IMR-90 (cell line): ENCODE measurements around the gene TDRD6. TPM values are rescaled to one million over a fixed set of nuclear protein-coding genes. Genes with fewer than 3 reads are reported as not detected.

ENCODE experiments used
- ATAC-seq: fragments of 200-7000 bp; cut with Tn5 transposase; 2 replicates; pipeline ENCODE4 v1.9.1; 2020; ENCODE audit warnings: low read depth, mild to moderate bottlenecking, moderate library complexity
- BruUV-seq: library from RNA; stranded (reverse); fragments of 400-500 nt; replicated peaks from 2 replicates; lab custom pipeline; 2021; lab: Mats Ljungman, UMichigan
- CTCF ChIA-PET: fragments of 300-600 bp; formaldehyde crosslinking; extraction: SDS; loops from one replicate; lab custom pipeline; 2021; ENCODE audit warnings: antibody characterized with exemption; lab: Yijun Ruan, JAX
- POLR2A ChIA-PET: fragments of 300-600 bp; sonication (Branson Sonifier 250); formaldehyde crosslinking; loops from one replicate; lab custom pipeline; 2022; ENCODE audit warnings: antibody characterized with exemption; ENCODE audit not compliant: unreplicated experiment; lab: Charles Lee
- DNase-seq: peaks from one replicate; pipeline ENCODE4 v3.0.0; 2013
- H2AFZ ChIP-seq: replicated peaks from 2 replicates; pipeline ENCODE3; 2013; ENCODE audit warnings: low read length, mild to moderate bottlenecking; ENCODE audit not compliant: poor library complexity
- H2AK5ac ChIP-seq: 2 replicates; pipeline ENCODE4 v1.6.1; 2013; ENCODE audit warnings: low read depth, low read length, inconsistent platforms
- H2AK9ac ChIP-seq: replicated peaks from 2 replicates; pipeline ENCODE3; 2013; ENCODE audit warnings: mild to moderate bottlenecking, low read depth, low read length, moderate library complexity; ENCODE audit not compliant: poor library complexity
- H2BK120ac ChIP-seq: 2 replicates; pipeline ENCODE4 v1.6.1; 2013; ENCODE audit warnings: low read depth, low read length, inconsistent platforms
- H2BK15ac ChIP-seq: 3 replicates; pipeline ENCODE4 v1.6.1; 2013; ENCODE audit warnings: low read depth, low read length, inconsistent platforms
- H2BK20ac ChIP-seq: 2 replicates; pipeline ENCODE4 v1.6.1; 2013; ENCODE audit warnings: low read depth, mild to moderate bottlenecking, inconsistent platforms, low read length, moderate library complexity
- H2BK5ac ChIP-seq: 2 replicates; pipeline ENCODE4 v1.6.1; 2013; ENCODE audit warnings: mild to moderate bottlenecking, low read depth, low read length, inconsistent platforms; ENCODE audit not compliant: poor library complexity, severe bottlenecking
- H3K14ac ChIP-seq: replicated peaks from 2 replicates; pipeline ENCODE4 v1.6.1; 2013; ENCODE audit warnings: low read depth, low read length, inconsistent platforms
- H3K18ac ChIP-seq: 2 replicates; pipeline ENCODE4 v1.6.1; 2013; ENCODE audit warnings: low read depth, low read length, control low read depth
- H3K23ac ChIP-seq: 2 replicates; pipeline ENCODE4 v1.6.1; 2013; ENCODE audit warnings: low read depth, low read length, inconsistent platforms
- H3K27ac ChIP-seq: 2 replicates; pipeline ENCODE4 v1.5.1; 2013; ENCODE audit warnings: mild to moderate bottlenecking, control low read depth, low read length; ENCODE audit not compliant: insufficient read depth
- H3K27me3 ChIP-seq: 2 replicates; pipeline ENCODE4 v1.6.1; 2013; ENCODE audit warnings: low read length; ENCODE audit not compliant: control insufficient read depth, insufficient read depth
- H3K36me3 ChIP-seq: 2 replicates; pipeline ENCODE4 v1.6.1; 2013; ENCODE audit warnings: low read length, mixed read lengths; ENCODE audit not compliant: control insufficient read depth, insufficient read depth
- H3K4ac ChIP-seq: 2 replicates; pipeline ENCODE4 v1.6.1; 2013; ENCODE audit warnings: low read depth, low read length, inconsistent platforms
- H3K4me1 ChIP-seq: 2 replicates; pipeline ENCODE4 v1.6.1; 2013; ENCODE audit warnings: low read length, mixed read lengths; ENCODE audit not compliant: control insufficient read depth, insufficient read depth
- H3K4me2 ChIP-seq: 2 replicates; pipeline ENCODE4 v1.6.1; 2013; ENCODE audit warnings: low read depth, mild to moderate bottlenecking, control low read depth, low read length, moderate library complexity
- H3K4me3 ChIP-seq: 2 replicates; pipeline ENCODE4 v1.5.1; 2013; ENCODE audit warnings: low read depth, mild to moderate bottlenecking, control low read depth, low read length, moderate library complexity; ENCODE audit not compliant: insufficient read depth
- H3K56ac ChIP-seq: 2 replicates; pipeline ENCODE4 v1.6.1; 2013; ENCODE audit warnings: low read length, inconsistent platforms; ENCODE audit not compliant: insufficient read depth; ENCODE audit errors: extremely low read depth
- H3K79me1 ChIP-seq, 2 experiments: 2 replicates each; pipeline ENCODE4 v1.6.1; 2013; ENCODE audit warnings: low read length in 2 of 2, inconsistent platforms in 1 of 2, low read depth in 1 of 2
- H3K9ac ChIP-seq: 2 replicates; pipeline ENCODE4 v1.6.1; 2013; ENCODE audit warnings: low read depth, low read length, control low read depth
- H3K9me1 ChIP-seq: 2 replicates; pipeline ENCODE4 v1.6.1; 2013; ENCODE audit warnings: low read length, inconsistent platforms; ENCODE audit not compliant: insufficient read depth
- H3K9me3 ChIP-seq: 2 replicates; pipeline ENCODE4 v1.6.1; 2013; ENCODE audit warnings: low read length; ENCODE audit not compliant: control insufficient read depth, insufficient read depth
- H4K20me1 ChIP-seq: 2 replicates; pipeline ENCODE4 v1.6.1; 2013; ENCODE audit warnings: low read length, inconsistent platforms; ENCODE audit not compliant: insufficient read depth
- H4K5ac ChIP-seq: 2 replicates; pipeline ENCODE4 v1.6.1; 2013; ENCODE audit warnings: mild to moderate bottlenecking, low read depth, low read length, control low read depth
- H4K8ac ChIP-seq, 2 experiments: 2 replicates each; pipeline ENCODE4 v1.6.1; 2013; ENCODE audit warnings: low read depth in 2 of 2, low read length in 2 of 2, control low read depth in 1 of 2, inconsistent platforms in 1 of 2
- H4K91ac ChIP-seq: 2 replicates; pipeline ENCODE4 v1.6.1; 2013; ENCODE audit warnings: low read depth, low read length, inconsistent platforms; ENCODE audit not compliant: insufficient read depth
- BHLHE40 ChIP-seq: fragments of 150-350 bp; IDR thresholded peaks from 2 replicates; pipeline ENCODE4 v1.6.1; 2016; ENCODE audit warnings: mild to moderate bottlenecking, low read depth, low read length
- CEBPB ChIP-seq: IDR thresholded peaks from 2 replicates; pipeline ENCODE4 v1.6.1; 2012; ENCODE audit warnings: low read depth, low read length, improper control_type of control experiment
- CHD1 ChIP-seq: IDR thresholded peaks from 2 replicates; pipeline ENCODE4 v1.6.1; 2012; ENCODE audit warnings: low read depth, low read length, improper control_type of control experiment
- CTCF ChIP-seq: conservative IDR thresholded peaks from 2 replicates; pipeline ENCODE4 v1.5.1; 2012; ENCODE audit warnings: mild to moderate bottlenecking, low read depth, low read length, improper control_type of control experiment
- ELK1 ChIP-seq: fragments of 150-350 bp; IDR thresholded peaks from 2 replicates; pipeline ENCODE4 v1.6.1; 2016; ENCODE audit warnings: low read depth, mild to moderate bottlenecking, low read length, moderate library complexity, borderline replicate concordance
- FOS ChIP-seq: fragments of 150-350 bp; IDR thresholded peaks from 2 replicates; pipeline ENCODE4 v1.6.1; 2016; ENCODE audit warnings: low read depth, low read length
- MAFK ChIP-seq: IDR thresholded peaks from 2 replicates; pipeline ENCODE4 v1.6.1; 2012; ENCODE audit warnings: low read depth, low read length, improper control_type of control experiment
- POLR2A ChIP-seq: IDR thresholded peaks from 2 replicates; pipeline ENCODE4 v1.6.1; 2012; ENCODE audit warnings: mild to moderate bottlenecking, low read depth, low read length
- SMC3 ChIP-seq: fragments of 150-350 bp; IDR thresholded peaks from 2 replicates; pipeline ENCODE4 v1.6.1; 2016; ENCODE audit warnings: low read depth, mild to moderate bottlenecking, antibody characterized with exemption, low read length, moderate library complexity
- WGBS, 2 experiments: methylation state at CpG; one replicate each; pipeline versions ENCODE4 v1.1.5 to v1.1.7; 2013; ENCODE audit warnings: missing lambda C conversion rate in 2 of 2; ENCODE audit not compliant: insufficient read length in 1 of 2; ENCODE audit errors: extremely low coverage in 2 of 2; 5-methylcytosine and 5-hydroxymethylcytosine counted together
- dilution Hi-C: fragments of 300-500 bp; cut with HindIII; formaldehyde crosslinking; loops from one replicate; pipeline ENCODE4 v1.14.3; 2018; ENCODE audit warnings: low sequenced_read_pairs; ENCODE audit not compliant: unreplicated experiment
- in situ Hi-C: fragments of 300-500 bp; cut with MboI; formaldehyde crosslinking; loops from 3 replicates; pipeline ENCODE4 v1.14.3; 2019; ENCODE audit warnings: low sequenced_read_pairs, inconsistent platforms, mixed read lengths
- intact Hi-C: fragments of 100-400 bp; cut with micrococcal nuclease; formaldehyde crosslinking; loops from 2 replicates; pipeline ENCODE4 v1.10.0; 2022
- polyA plus RNA-seq, 3 experiments: library from polyadenylated mRNA; depleted of rRNA; stranded (reverse); fragments of >200 nt; gene quantifications; 2 replicates each; pipeline ENCODE4 v1.2.3, GENCODE V29; 2012; ENCODE audit warnings: low replicate concordance in 1 of 3
- total RNA-seq: library from RNA; depleted of rRNA; stranded (reverse); fragments of >200 nt; gene quantifications from 2 replicates; pipeline ENCODE4 v1.2.3, GENCODE V29; 2012

TDRD6 gene
- total and polyA plus RNA-seq, 2 of the 4 experiments (the other 2 are of a cell fraction), result not detected

GRCh38 chr6:46688117-46688965, 656 bp downstream of the TDRD6 start:
- Histone ChIP-seq H3K36me3 (no peaks in the 10 kb centered on the region), H3K4me1 (no peaks in the 10 kb centered on the region), H4K5ac (no peak overlapping the region), H4K8ac (no peak overlapping the region), H3K56ac (no peak overlapping the region), H2AK5ac (no peak overlapping the region), H4K91ac (no peak overlapping the region), H3K27ac (no peak overlapping the region), H2BK15ac (no peak overlapping the region), H2BK20ac (no peak overlapping the region), H3K18ac (no peak overlapping the region), H3K79me1 (no peaks in the 10 kb centered on the region), H3K27me3 (no peaks in the 10 kb centered on the region), H2AK9ac (no peak overlapping the region), H2BK5ac (no peak overlapping the region), H4K20me1 (no peaks in the 10 kb centered on the region), H2BK120ac (no peak overlapping the region), H3K4me2 (no peak overlapping the region), H3K14ac (no peak overlapping the region), H3K9ac (no peak overlapping the region), H3K23ac (no peak overlapping the region), H3K4ac (no peak overlapping the region), H3K4me3 (no peak overlapping the region), H2AFZ (no peak overlapping the region), H3K9me1 (no peaks in the 10 kb centered on the region), H3K9me3 (no peaks in the 10 kb centered on the region)
- intact Hi-C loops, result no loop called here
- CTCF ChIA-PET, result no interaction called here
- no TSS peak for BruUV-seq
- no peak for DNase-seq
- TF ChIP-seq CEBPB (no peak), BHLHE40 (no peak), CHD1 (no peak), FOS (no peak), ELK1 (no peak), SMC3 (no peak), CTCF (no peak), POLR2A (no peak), MAFK (no peak)
- dilution Hi-C loops, result no loop called here
- WGBS, 2 experiments, result 91% methylated on average over 44 of the region's 85 CpGs; no CpG with 5 or more reads in 1 of the 2 experiments
- in situ Hi-C loops, result no loop called here
- POLR2A ChIA-PET, result no interaction called here
- ATAC-seq, result no peak
